ENCODE data around the gene GCC2.

Gene GCC2

DNA sequence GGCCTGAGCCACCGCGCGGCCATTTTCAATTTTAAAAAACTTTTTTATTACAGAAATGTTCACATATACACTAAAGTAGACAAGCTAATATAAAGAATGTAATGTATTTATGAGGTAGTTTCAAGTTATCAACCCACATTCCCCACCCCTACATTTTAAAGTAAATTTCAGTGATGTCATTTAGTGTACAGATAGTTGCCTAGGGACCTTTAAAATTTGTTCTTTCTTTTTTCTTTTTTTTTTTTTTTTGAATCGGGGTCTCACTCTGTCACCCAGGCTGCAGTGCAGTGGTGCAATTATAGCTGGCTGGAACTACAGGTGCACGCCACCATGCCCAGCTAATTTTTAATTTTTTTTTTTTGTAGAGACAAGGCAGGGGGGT lies 82.7 kb downstream of the GCC2 start:
- Histone ChIP-seq H3K27ac (no peak overlapping the region), H3K27me3 (replicated peaks) (no peaks in the 10 kb centered on the region), H3K4me3 (ENCODE audit: low read depth, low read length) (no peak overlapping the region), H3K36me3 (replicated peaks) (no peaks in the 10 kb centered on the region)
- no peak for DNase-seq
- in situ Hi-C loops (cut with HindIII; ENCODE audit: low pct_ligation_motif_present, low sequenced_read_pairs): no loop called here
- TF ChIP-seq, protein P1, sequence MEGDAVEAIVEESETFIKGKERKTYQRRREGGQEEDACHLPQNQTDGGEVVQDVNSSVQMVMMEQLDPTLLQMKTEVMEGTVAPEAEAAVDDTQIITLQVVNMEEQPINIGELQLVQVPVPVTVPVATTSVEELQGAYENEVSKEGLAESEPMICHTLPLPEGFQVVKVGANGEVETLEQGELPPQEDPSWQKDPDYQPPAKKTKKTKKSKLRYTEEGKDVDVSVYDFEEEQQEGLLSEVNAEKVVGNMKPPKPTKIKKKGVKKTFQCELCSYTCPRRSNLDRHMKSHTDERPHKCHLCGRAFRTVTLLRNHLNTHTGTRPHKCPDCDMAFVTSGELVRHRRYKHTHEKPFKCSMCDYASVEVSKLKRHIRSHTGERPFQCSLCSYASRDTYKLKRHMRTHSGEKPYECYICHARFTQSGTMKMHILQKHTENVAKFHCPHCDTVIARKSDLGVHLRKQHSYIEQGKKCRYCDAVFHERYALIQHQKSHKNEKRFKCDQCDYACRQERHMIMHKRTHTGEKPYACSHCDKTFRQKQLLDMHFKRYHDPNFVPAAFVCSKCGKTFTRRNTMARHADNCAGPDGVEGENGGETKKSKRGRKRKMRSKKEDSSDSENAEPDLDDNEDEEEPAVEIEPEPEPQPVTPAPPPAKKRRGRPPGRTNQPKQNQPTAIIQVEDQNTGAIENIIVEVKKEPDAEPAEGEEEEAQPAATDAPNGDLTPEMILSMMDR (IDR thresholded peaks at IDR 0.05; ENCODE audit: low read depth, low read length, missing control alignments): no peak

DNA sequence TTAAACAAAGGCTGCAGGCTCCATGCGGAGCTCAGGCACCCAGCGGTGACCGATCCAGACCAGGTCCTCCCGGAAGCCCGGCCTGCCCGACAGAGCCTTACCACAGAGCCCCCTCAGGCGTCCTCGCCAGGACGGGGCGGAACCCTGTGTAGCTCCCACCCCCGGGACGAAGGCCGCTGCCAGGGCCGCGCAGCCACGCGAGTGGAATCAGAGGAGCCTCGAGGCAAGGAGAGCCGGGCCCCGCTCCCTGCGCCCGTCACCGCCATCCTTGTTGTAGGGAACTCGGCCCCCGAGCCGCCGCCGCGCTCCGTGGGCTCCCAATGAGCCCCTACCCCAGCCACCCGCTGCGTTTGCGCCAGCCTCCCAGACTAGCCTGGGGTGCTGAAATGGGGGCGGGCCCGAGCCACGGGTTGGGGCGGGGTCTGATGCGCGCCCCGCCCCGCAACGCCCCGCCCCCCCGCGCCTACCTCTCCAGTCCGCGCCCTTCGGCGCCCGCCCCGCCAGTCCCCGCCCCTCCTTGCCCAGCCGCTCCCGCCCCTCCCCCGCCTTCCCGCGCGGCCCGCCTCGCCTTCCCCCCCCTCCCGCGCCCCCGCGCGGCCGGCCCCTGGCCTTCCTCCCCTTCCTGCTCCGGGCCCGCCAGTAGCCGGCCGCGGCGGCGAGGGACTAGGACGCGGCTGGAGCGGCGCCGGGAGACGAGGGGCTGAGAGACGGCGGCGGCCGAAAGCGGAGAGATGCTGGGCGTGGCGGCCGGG lies 85.0 kb downstream of the GCC2 start, which contains the start of gene LIMS1:
Gene LIMS1, plus strand, starts transcription at position 639 of the 752 bp plus-strand sequence. Its CDS starts 93 bp downstream, at position 732.
- peak; percentile 82 for DNase-seq
- Histone ChIP-seq H3K36me3 (replicated peaks) (peaks cover 3% of the 10 kb centered on the region), H3K4me3 (ENCODE audit: low read depth, low read length) (peak within 1 kb of the TSS; percentile 80), H3K27ac (peak within 1 kb of the TSS; percentile 93), H3K27me3 (replicated peaks) (no peaks in the 10 kb centered on the region)
- in situ Hi-C loops (cut with HindIII; ENCODE audit: low pct_ligation_motif_present, low sequenced_read_pairs): no loop called here
- TF ChIP-seq, protein P1 (IDR thresholded peaks at IDR 0.05; ENCODE audit: low read depth, low read length, missing control alignments): no peak

DNA sequence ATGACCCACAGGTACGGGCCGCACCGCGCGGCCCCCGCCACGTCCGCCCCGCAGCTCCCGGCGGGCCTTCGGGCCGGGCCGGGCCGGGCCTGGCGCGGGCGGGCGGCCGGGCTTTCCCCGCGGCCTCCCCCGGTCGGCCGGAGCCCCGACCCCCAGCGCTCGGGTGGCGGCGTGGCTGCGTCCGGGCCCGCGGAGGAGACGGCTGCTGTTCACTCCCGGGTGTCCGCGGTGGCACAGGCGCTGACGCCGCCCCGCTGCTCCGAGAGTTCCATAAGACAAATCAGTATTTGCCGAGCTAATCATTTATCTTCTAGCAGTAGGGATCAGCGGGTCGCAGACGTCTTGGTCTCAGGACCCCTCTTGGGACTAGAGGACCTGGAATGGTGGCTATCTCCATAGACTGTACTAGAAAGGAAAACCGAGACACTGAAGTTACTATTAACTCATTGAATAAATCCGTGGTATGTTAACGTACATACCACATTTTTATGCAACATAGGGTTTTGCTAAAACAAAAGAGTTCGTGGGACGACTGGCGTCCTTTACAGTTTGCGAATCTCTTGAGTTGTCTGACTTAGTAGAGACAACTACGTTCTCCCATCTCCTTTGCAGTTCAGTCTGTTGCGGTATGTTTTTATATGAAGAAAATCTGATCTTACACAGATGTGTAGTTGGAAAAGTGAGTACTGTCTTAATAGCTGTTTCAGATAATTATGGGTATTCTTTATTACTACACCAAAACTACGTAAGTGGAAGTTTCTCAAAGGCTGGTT lies 85.8 kb downstream of the GCC2 start:
- H3K27ac ChIP-seq: peak overlapping the region; percentile 93
- H3K4me3 ChIP-seq (ENCODE audit: low read depth, low read length): peak overlapping the region; percentile 80
- peak; percentile 28 for DNase-seq
- TF ChIP-seq, protein P1 (IDR thresholded peaks at IDR 0.05; ENCODE audit: low read depth, low read length, missing control alignments): no peak
- in situ Hi-C loops (cut with HindIII; ENCODE audit: low pct_ligation_motif_present, low sequenced_read_pairs): no loop called here
- no peaks in the 10 kb centered on the region for H3K27me3 ChIP-seq (replicated peaks)
- peaks cover 3% of the 10 kb centered on the region for H3K36me3 ChIP-seq (replicated peaks)

DNA sequence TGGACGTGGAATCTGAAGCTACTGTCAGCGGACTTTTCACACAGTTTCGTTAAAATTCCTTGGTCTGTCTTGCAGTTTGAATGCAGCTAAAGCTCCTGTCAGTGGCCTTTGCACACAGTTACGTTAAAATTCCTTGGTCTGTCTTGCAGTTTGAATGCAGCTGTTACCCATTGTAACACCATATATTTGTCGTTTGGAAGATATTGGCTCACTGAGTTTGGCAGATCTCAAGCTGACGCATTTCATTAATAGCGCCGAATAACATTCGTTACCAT lies 86.3 kb downstream of the GCC2 start:
- in situ Hi-C loops (cut with HindIII; ENCODE audit: low pct_ligation_motif_present, low sequenced_read_pairs): no loop called here
- no peaks in the 10 kb centered on the region for H3K27me3 ChIP-seq (replicated peaks)
- H3K27ac ChIP-seq: peak overlapping the region; percentile 93
- peak overlapping the region; percentile 80 for H3K4me3 ChIP-seq (ENCODE audit: low read depth, low read length)
- DNase-seq: no peak
- TF ChIP-seq, protein P1 (IDR thresholded peaks at IDR 0.05; ENCODE audit: low read depth, low read length, missing control alignments): no peak
- H3K36me3 ChIP-seq (replicated peaks): peaks cover 3% of the 10 kb centered on the region

DNA sequence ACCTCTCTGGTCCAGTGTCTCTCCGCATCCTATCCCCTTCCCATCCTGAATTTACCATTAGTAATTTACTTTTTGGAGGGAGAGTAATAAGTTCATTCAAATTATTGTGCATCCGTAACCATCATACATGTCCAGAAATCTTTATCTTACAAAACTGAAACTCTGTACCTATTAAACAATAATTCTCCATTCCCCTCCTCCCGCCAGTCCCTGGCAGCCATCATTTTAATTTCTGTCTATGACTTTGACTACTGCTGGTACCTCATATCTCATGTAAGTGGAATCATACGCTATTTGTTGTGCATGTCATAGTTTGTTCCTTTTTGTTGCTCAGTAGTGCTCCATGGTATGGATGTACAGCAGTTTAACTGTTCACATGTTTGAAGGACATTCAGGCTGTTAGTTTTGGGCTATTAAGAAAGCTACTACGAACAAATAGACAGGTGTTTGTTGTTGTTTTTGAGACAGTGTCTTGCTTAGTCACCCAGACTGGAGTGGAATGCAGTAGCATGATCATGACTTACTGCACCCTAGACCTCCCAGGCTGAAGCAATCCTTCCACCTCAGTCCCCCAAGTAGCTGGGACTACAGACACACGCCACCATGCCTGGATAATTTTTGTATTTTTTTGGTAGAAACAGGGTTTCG lies 87.3 kb downstream of the GCC2 start:
- in situ Hi-C loops (cut with HindIII; ENCODE audit: low pct_ligation_motif_present, low sequenced_read_pairs): no loop called here
- no peaks in the 10 kb centered on the region for H3K27me3 ChIP-seq (replicated peaks)
- H3K27ac ChIP-seq: peak overlapping the region; percentile 93
- H3K4me3 ChIP-seq (ENCODE audit: low read depth, low read length): peak overlapping the region; percentile 80
- peak; percentile 56 for DNase-seq
- peaks cover 3% of the 10 kb centered on the region for H3K36me3 ChIP-seq (replicated peaks)
- TF ChIP-seq, protein P1 (IDR thresholded peaks at IDR 0.05; ENCODE audit: low read depth, low read length, missing control alignments): no peak

All from brain microvascular endothelial cell (primary cell).